HG02623 (cell line): ENCODE data around the gene KCNJ16.

Experiments used
- ATAC-seq: cut with Tn5 transposase; IDR thresholded peaks from one replicate; pipeline ENCODE4 v1.9.1; 2021; ENCODE audit warnings: moderate library complexity; ENCODE audit not compliant: unreplicated experiment

Gene KCNJ16

DNA sequence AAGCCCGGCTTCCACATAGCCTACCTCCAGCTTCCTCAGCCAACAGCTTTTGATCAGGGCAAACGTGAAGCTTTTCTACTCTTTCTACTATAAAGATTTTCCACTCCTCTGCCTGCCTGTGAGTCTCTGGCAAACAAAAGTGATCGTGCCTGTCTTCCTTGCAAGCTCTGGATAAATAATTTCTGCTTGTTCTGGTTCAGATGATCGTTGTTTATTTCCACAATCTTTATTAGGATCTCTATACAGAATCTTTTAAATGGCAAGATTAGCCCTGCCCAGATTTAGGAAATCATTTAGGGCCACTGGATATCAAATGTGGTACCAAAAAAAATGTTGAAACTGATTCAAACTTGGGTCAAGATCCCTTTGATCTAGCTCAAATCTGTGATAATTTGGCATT lies 20.4 kb downstream of the KCNJ16 start:
- no peak for ATAC-seq

- ATAC-seq = no peak
Observed at GRCh38 chr17:70096861-70097260, 21.8 kb downstream of the KCNJ16 start.

DNA sequence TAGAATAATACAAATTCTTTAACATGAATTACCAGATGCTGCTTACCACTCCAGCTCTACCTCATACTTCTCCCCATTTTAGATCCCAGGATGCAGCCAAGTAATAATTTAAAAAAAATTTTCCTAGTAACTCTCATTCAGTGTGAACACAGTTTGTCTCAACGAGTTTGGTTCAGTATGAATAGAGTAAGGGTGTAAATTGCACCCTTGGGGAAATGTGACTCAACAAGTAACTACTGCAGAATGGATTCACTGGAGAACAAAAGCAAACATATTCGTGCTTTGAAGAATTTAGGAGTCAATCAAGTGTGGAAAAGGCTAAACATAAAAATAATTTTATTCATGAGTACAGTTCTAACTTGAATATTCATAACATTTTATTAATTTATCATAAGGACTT lies 23.0 kb downstream of the KCNJ16 start:
- no peak for ATAC-seq

DNA sequence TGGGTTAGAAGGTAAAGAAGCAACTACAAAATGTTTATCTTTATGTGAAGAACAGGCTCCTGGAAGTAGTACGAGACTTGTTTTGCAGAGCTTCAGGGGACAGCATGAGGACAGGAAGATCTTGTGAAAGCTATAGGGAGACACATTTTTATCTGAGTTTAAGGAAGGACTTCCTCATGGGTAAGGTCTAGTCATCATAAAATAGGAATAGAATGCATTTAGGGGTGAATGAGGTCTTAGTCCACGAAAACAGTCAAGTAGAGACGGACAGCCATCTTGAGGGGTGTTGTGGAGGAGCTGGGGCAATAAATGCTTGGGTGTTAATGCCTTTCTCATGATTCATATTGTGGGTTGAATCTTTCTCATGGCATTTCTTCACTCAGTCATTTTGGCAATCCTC lies 24.3 kb downstream of the KCNJ16 start:
- no peak for ATAC-seq

DNA sequence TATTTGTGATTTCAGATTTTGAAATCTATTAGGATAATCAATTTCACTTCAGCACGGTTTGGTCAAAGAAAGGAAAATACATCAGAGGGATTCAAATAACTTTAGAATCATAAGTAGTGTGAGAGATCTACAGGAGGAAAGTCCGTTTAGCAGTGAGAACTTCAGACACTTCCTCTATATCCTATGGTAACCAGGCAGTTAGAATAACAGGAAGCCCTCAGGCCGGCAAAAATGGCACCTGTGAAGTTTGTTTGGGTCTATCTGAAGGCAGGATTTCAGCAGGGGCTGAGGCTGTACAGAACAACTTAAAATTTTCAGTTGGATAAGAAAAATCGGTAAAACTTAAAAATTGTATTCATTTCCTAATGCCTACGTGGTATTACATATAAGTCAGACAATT lies 24.9 kb downstream of the KCNJ16 start:
- ATAC-seq = no peak

GRCh38 chr17:70100983-70101382 lies 26.0 kb downstream of the KCNJ16 start:
- ATAC-seq = no peak

- no peak for ATAC-seq
Observed at GRCh38 chr17:70102531-70102930, 27.5 kb downstream of the KCNJ16 start.

- no peak for ATAC-seq
Observed at GRCh38 chr17:70104791-70105523, 29.9 kb downstream of the KCNJ16 start.

GRCh38 chr17:70105641-70106040 lies 30.6 kb downstream of the KCNJ16 start:
- ATAC-seq = no peak

DNA sequence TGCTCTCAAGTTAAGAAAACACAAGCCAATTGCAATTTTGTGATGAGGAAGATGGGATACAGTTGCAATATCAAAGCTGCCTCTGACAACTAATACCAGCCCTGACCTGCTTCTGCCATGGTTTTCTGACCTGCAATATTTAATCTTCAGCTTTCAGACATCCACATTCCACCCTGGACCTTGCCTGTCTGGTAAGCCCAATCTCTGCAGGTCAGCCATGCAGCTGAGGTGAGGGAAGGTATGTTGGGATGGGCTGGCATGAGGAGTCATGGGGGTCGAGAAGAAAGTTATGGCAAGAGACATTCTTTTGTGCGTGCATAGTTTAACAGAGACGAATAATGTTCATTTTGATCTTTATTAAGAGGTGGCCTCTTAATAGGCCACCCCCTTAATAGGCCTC lies 31.5 kb downstream of the KCNJ16 start:
- no peak for ATAC-seq

DNA sequence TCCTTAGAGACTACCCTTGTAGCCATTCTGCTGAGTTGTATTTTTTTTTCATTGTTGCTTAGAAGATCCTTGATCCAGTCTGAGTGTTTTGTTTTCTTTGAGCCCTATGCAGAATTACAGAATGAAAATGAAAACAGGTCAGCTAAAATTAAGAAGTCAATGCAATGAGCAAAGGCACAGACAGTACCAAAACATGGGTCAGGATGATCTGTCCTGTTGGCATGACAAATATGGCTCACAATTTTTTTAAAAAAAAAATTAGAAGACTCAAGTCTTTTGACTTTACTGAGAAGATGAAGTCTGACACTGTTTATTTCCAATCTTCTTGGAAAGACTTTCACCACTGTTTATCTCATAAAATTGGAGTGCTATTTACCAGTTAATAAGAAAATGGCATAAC lies 32.4 kb downstream of the KCNJ16 start:
- ATAC-seq = no peak

GRCh38 chr17:70107904-70108565 lies 33.0 kb downstream of the KCNJ16 start:
- ATAC-seq = no peak

- ATAC-seq = no peak
Observed at GRCh38 chr17:70109497-70109896, 34.5 kb downstream of the KCNJ16 start.

DNA sequence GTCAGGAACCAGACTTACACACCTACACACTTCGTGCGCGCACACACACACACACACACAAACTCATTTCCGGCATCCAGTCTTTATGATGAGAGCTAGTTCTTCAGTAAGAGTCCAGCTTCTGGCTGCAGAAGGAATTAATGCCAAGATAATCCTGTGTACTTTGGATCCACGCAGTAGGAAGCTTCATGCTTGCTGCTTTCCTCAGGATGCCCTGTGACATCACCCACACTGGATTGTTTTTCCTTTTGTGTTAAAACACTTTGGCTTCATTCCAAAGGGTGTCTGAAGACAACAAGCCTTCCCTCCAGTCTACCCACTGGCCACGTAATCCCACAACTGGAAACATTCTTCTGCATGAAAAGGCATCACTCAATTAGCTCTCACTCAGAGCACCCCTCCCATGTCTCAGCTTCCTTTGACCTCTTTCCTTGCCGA lies 35.4 kb downstream of the KCNJ16 start:
- ATAC-seq = no peak

GRCh38 chr17:70111201-70111600 lies 36.2 kb downstream of the KCNJ16 start:
- no peak for ATAC-seq

DNA sequence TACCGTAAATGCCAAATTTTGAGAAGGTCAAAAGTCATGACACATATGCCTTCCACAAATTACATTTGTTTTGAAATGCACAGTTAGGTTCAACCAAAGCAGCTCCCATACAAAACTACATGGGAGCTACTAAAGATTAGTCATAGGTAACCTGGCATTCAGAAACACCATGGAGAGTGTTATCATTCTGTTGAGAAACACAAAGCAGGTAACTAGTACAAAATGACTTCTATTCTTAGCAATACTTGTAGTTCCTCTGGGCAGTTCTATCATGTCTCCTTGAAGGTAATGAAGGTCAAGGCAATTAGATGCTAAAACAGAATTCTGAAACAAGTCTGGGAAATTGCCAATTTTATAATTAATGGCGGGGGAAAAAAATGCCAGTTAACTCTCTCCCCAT lies 39.4 kb downstream of the KCNJ16 start:
- no peak for ATAC-seq

DNA sequence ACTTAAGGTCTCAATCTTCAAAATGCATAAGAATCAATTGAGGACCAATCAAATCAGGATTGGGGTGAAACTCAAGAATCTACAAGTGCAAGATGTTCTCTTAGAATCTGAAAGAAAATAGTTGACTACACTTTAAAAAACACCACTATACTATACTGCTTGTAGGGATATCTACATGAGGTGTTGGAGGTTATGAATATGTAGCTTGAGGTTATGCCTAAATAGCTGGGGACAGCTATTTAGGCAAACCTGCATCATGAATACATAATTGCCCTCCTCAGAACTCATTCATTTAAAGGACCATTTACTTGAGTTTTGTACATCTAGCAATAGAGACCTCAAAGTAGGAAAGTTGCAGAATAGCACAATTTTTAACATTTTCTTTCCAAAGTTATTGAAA lies 40.1 kb downstream of the KCNJ16 start:
- ATAC-seq = no peak

DNA sequence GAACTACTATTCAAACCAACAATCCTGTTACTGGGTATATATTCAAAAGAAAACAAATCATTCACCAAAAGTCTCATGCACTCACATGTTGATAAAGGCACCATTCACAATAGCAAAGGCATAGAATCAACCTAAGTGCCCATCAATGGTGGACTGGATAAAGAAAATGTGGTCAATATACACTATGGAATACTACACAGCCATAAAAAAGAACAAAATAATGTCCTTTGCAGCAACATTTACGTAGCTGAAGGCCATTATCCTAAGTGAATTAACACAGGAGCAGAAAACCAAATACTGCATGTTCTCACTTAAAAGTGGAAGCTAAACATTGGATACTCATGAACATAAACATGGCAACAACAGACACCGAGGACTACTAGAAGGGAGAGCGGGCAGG lies 41.9 kb downstream of the KCNJ16 start:
- no peak for ATAC-seq

DNA sequence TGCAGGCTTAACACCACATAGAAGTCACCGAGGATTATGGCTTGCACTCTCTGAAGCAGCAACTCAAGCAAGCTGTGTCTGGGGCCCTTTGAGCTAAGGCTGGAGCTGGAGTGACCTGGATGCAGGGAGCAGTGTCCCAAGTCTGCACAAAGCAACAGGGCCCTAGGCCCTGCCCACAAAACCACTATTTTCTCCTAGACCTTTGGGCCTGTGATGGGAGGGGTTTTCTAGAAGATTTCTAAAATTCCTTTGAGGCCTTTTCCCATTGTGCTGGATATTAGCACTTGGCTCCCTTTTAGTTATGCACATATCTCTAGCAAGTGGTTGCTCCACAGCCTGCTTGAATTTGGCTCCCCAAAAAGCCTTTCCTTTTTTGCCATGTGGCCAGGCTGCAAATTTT lies 44.5 kb downstream of the KCNJ16 start:
- ATAC-seq = no peak

- ATAC-seq = no peak
Observed at GRCh38 chr17:70119983-70120382, 45.0 kb downstream of the KCNJ16 start.

GRCh38 chr17:70120425-70120824 lies 45.4 kb downstream of the KCNJ16 start:
- ATAC-seq = no peak

GRCh38 chr17:70121126-70121525 lies 46.1 kb downstream of the KCNJ16 start:
- ATAC-seq = no peak

- ATAC-seq = no peak
Observed at GRCh38 chr17:70123193-70123592, 48.2 kb downstream of the KCNJ16 start.
